CD8-positive, alpha-beta memory T cell (primary cell): ENCODE measurements around the gene ZNF292. TPM values are rescaled to one million over a fixed set of nuclear protein-coding genes. Genes with fewer than 3 reads are reported as not detected.
"Not testable (repeated sequence)": the region's sequence is repeated elsewhere in the genome, so short reads cannot be mapped to it uniquely, and the experiment has no call there.

Experiments used
- CTCF ChIA-PET: fragments of 350-600 bp; sonication (Branson Sonifier 250); formaldehyde crosslinking; loops from one replicate; lab custom pipeline; 2021; ENCODE audit warnings: antibody characterized with exemption; lab: Charles Lee
- POLR2A ChIA-PET: fragments of 350-600 bp; sonication (Branson Sonifier 250); formaldehyde crosslinking; loops from one replicate; lab custom pipeline; 2021; ENCODE audit warnings: antibody characterized with exemption; lab: Charles Lee
- DNase-seq, 5 donors: peaks; one replicate each; pipeline versions ENCODE4 v3.0.0 to v3.0.0-alpha.2; 2020 to 2022; ENCODE audit warnings: mixed read lengths in 1 of 5
- H3K27ac ChIP-seq: one replicate; pipeline ENCODE4 v1.7.0; 2013; ENCODE audit warnings: low read depth, mild to moderate bottlenecking, low read length, moderate library complexity
- H3K27me3 ChIP-seq: 2 replicates; pipeline ENCODE4 v1.7.0; 2013; ENCODE audit warnings: low read length, mild to moderate bottlenecking; ENCODE audit not compliant: insufficient read depth, poor library complexity, severe bottlenecking
- H3K36me3 ChIP-seq: 2 replicates; pipeline ENCODE4 v1.7.0; 2013; ENCODE audit warnings: mild to moderate bottlenecking, low read length, moderate library complexity; ENCODE audit not compliant: insufficient read depth
- H3K4me1 ChIP-seq: 2 replicates; pipeline ENCODE4 v1.7.0; 2013; ENCODE audit warnings: mild to moderate bottlenecking, low read length, moderate library complexity; ENCODE audit not compliant: insufficient read depth
- H3K4me3 ChIP-seq: 2 replicates; pipeline ENCODE4 v1.7.0; 2013; ENCODE audit warnings: mild to moderate bottlenecking, low read length
- H3K9me3 ChIP-seq: 2 replicates; pipeline ENCODE4 v1.7.0; 2013; ENCODE audit warnings: mild to moderate bottlenecking, low read length
- H3K27ac Mint-ChIP-seq, 8 donors: one replicate each; pipeline ENCODE4 v1.8.0; 2020 to 2021; ENCODE audit warnings: mixed read lengths in 8 of 8, mild to moderate bottlenecking in 6 of 8, inconsistent platforms in 3 of 8, moderate library complexity in 3 of 8
- H3K27me3 Mint-ChIP-seq, 2 donors: one replicate each; pipeline ENCODE4 v1.8.0; 2020 to 2021; ENCODE audit warnings: mixed read lengths in 2 of 2, mild to moderate bottlenecking in 1 of 2, moderate library complexity in 1 of 2
- H3K36me3 Mint-ChIP-seq, 3 donors: one replicate each; pipeline ENCODE4 v1.8.0; 2020 to 2021; ENCODE audit warnings: mixed read lengths in 3 of 3, inconsistent platforms in 1 of 3, mild to moderate bottlenecking in 1 of 3
- H3K4me1 Mint-ChIP-seq, 3 donors: one replicate each; pipeline ENCODE4 v1.8.0; 2020 to 2021; ENCODE audit warnings: mixed read lengths in 3 of 3, inconsistent platforms in 1 of 3, mild to moderate bottlenecking in 1 of 3
- H3K4me3 Mint-ChIP-seq, 7 donors: one replicate each; pipeline ENCODE4 v1.8.0; 2020 to 2021; ENCODE audit warnings: mixed read lengths in 7 of 7, mild to moderate bottlenecking in 6 of 7, moderate library complexity in 4 of 7, inconsistent platforms in 2 of 7
- H3K9me3 Mint-ChIP-seq, 5 donors: one replicate each; pipeline ENCODE4 v1.8.0; 2020 to 2022; ENCODE audit warnings: mixed read lengths in 5 of 5, mild to moderate bottlenecking in 3 of 5, moderate library complexity in 2 of 5, inconsistent platforms in 1 of 5
- polyA plus RNA-seq: library from polyadenylated mRNA; unstranded; fragments of 300-500 nt; fragmentation: Illumina TruSeq; gene quantifications from one replicate; pipeline ENCODE4 v1.2.3, GENCODE V29; 2021
- total RNA-seq, 2 experiments: library from RNA; stranded (reverse); gene quantifications; one replicate each; pipeline ENCODE4 v1.2.3, GENCODE V29; 2021

The ZNF292 gene
- total and polyA plus RNA-seq, 3 experiments from 2014 or later = 37.9 to 50.7 (median 49.3) TPM

GRCh38 chr6:87124074-87124473, 31.3 kb upstream of the ZNF292 start:
- CTCF ChIA-PET = interaction anchor here (1.0 kb wide), 1 partner anchor 14 kb away, joined by 3 read pairs; no protein-coding TSS in a partner anchor
- Mint-ChIP-seq H3K36me3 (peaks cover 0 to 2% (median 0%) of the 10 kb centered on the region in 3 donors), H3K9me3 (peaks cover 0 to 3% (median 0%) of the 10 kb centered on the region in 5 donors), H3K27me3 (peaks cover 10 to 42% of the 10 kb centered on the region in 2 donors), H3K27ac (no peak overlapping the region), H3K4me3 (no peak overlapping the region), H3K4me1 (no peaks in the 10 kb centered on the region)
- Histone ChIP-seq H3K27me3 (no peaks in the 10 kb centered on the region), H3K27ac (no peak overlapping the region), H3K36me3 (no peaks in the 10 kb centered on the region), H3K4me1 (no peaks in the 10 kb centered on the region), H3K4me3 (no peak overlapping the region), H3K9me3 (no peaks in the 10 kb centered on the region)
- POLR2A ChIA-PET = no interaction called here
- DNase-seq = no peak

GRCh38 chr6:87126501-87126900, 28.9 kb upstream of the ZNF292 start:
- H3K4me3 Mint-ChIP-seq = no peak overlapping the region
- H3K4me1 Mint-ChIP-seq = no peaks in the 10 kb centered on the region
- peak overlapping the region in 1 of 8 donors; percentile 44 for H3K27ac Mint-ChIP-seq
- peaks cover 8 to 33% of the 10 kb centered on the region in 2 donors for H3K27me3 Mint-ChIP-seq
- no peaks in the 10 kb centered on the region for H3K36me3 ChIP-seq
- no peak overlapping the region for H3K4me3 ChIP-seq
- H3K9me3 ChIP-seq = no peaks in the 10 kb centered on the region
- POLR2A ChIA-PET = no interaction called here
- no peaks in the 10 kb centered on the region for H3K4me1 ChIP-seq
- CTCF ChIA-PET = interaction anchor here (0.7 kb wide), 1 partner anchor 12 kb away, joined by 3 read pairs; no protein-coding TSS in a partner anchor
- H3K27me3 ChIP-seq = no peaks in the 10 kb centered on the region
- peaks cover 0 to 2% (median 0%) of the 10 kb centered on the region in 3 donors for H3K36me3 Mint-ChIP-seq
- H3K9me3 Mint-ChIP-seq = peaks cover 0 to 3% (median 0%) of the 10 kb centered on the region in 5 donors
- no peak for DNase-seq
- no peak overlapping the region for H3K27ac ChIP-seq

GRCh38 chr6:87127737-87128136, 27.6 kb upstream of the ZNF292 start:
- Histone ChIP-seq H3K4me3 (no peak overlapping the region), H3K27ac (no peak overlapping the region), H3K4me1 (no peaks in the 10 kb centered on the region), H3K9me3 (no peaks in the 10 kb centered on the region), H3K36me3 (no peaks in the 10 kb centered on the region), H3K27me3 (no peaks in the 10 kb centered on the region)
- Mint-ChIP-seq H3K4me1 (no peaks in the 10 kb centered on the region), H3K27me3 (peaks cover 1 to 24% of the 10 kb centered on the region in 2 donors), H3K4me3 (no peak overlapping the region), H3K36me3 (no peaks in the 10 kb centered on the region), H3K9me3 (no peaks in the 10 kb centered on the region), H3K27ac (no peak overlapping the region)
- DNase-seq = no peak
- ChIA-PET POLR2A (no interaction called here), CTCF (no interaction called here)

GRCh38 chr6:87136963-87137362, 18.4 kb upstream of the ZNF292 start:
- CTCF ChIA-PET = interaction anchor here (0.6 to 1.2 kb wide), 2 partner anchors 100 to 358 kb away, joined by 3 read pairs; no protein-coding TSS in a partner anchor
- Mint-ChIP-seq H3K27me3 (peaks cover 7 to 8% of the 10 kb centered on the region in 2 donors), H3K4me1 (peaks cover 2 to 5% (median 4%) of the 10 kb centered on the region in 3 donors), H3K36me3 (no peaks in the 10 kb centered on the region), H3K27ac (no peak overlapping the region), H3K4me3 (no peak overlapping the region), H3K9me3 (peaks cover 0 to 1% (median 0%) of the 10 kb centered on the region in 5 donors)
- Histone ChIP-seq H3K36me3 (no peaks in the 10 kb centered on the region), H3K4me1 (no peaks in the 10 kb centered on the region), H3K27ac (no peak overlapping the region), H3K27me3 (no peaks in the 10 kb centered on the region), H3K9me3 (no peaks in the 10 kb centered on the region), H3K4me3 (no peak overlapping the region)
- no peak for DNase-seq
- POLR2A ChIA-PET = no interaction called here

GRCh38 chr6:87139236-87139635, 16.1 kb upstream of the ZNF292 start:
- no peak overlapping the region for H3K27ac ChIP-seq
- no peak overlapping the region for H3K27ac Mint-ChIP-seq
- peak in 4 of 5 donors; percentile 13 to 62 (median 58) for DNase-seq
- H3K4me3 ChIP-seq = no peak overlapping the region
- H3K27me3 Mint-ChIP-seq = peaks cover 4 to 12% of the 10 kb centered on the region in 2 donors
- ChIA-PET POLR2A (no interaction called here), CTCF (interaction anchor here (0.6 to 2.3 kb wide), 19 partner anchors 8 to 552 kb away, joined by 3 to 15 read pairs (median 3); partner anchors contain the start of gene ZNF292)
- H3K9me3 Mint-ChIP-seq = peaks cover 0 to 1% (median 0%) of the 10 kb centered on the region in 5 donors
- no peaks in the 10 kb centered on the region for H3K36me3 Mint-ChIP-seq
- no peaks in the 10 kb centered on the region for H3K4me1 ChIP-seq
- no peaks in the 10 kb centered on the region for H3K9me3 ChIP-seq
- no peaks in the 10 kb centered on the region for H3K27me3 ChIP-seq
- no peaks in the 10 kb centered on the region for H3K36me3 ChIP-seq
- H3K4me3 Mint-ChIP-seq = no peak overlapping the region
- H3K4me1 Mint-ChIP-seq = peaks cover 2 to 5% (median 4%) of the 10 kb centered on the region in 3 donors

- peaks cover 4 to 12% of the 10 kb centered on the region in 2 donors for H3K27me3 Mint-ChIP-seq
- H3K27ac ChIP-seq, H3K4me3 ChIP-seq, H3K9me3 ChIP-seq, POLR2A ChIA-PET, H3K9me3 Mint-ChIP-seq, H3K36me3 ChIP-seq, H3K4me1 Mint-ChIP-seq, H3K4me3 Mint-ChIP-seq, H3K36me3 Mint-ChIP-seq, H3K4me1 ChIP-seq, DNase-seq, H3K27me3 ChIP-seq, H3K27ac Mint-ChIP-seq: not testable (repeated sequence)
- CTCF ChIA-PET = interaction anchor here (0.8 to 2.3 kb wide), 12 partner anchors 8 to 1730 kb away, joined by 3 to 15 read pairs (median 4); partner anchors contain the start of gene ZNF292
These were observed 15.4 kb upstream of the ZNF292 start for GRCh38 chr6:87139927-87140326.

- H3K27me3 ChIP-seq = no peaks in the 10 kb centered on the region
- Mint-ChIP-seq H3K9me3 (no peaks in the 10 kb centered on the region), H3K4me3 (peak overlapping the region; percentile 7 to 80 (median 63)), H3K27ac (peak overlapping the region in 3 of 8 donors; percentile 4 to 51 (median 38)), H3K4me1 (peaks cover 4 to 13% (median 9%) of the 10 kb centered on the region in 3 donors), H3K27me3 (peaks cover 0 to 6% of the 10 kb centered on the region in 2 donors), H3K36me3 (no peaks in the 10 kb centered on the region)
- no peaks in the 10 kb centered on the region for H3K36me3 ChIP-seq
- no peak overlapping the region for H3K27ac ChIP-seq
- no peak for DNase-seq
- H3K4me3 ChIP-seq = no peak overlapping the region
- CTCF ChIA-PET = no interaction called here
- peaks cover 2% of the 10 kb centered on the region for H3K4me1 ChIP-seq
- no peaks in the 10 kb centered on the region for H3K9me3 ChIP-seq
- POLR2A ChIA-PET = no interaction called here
These were observed 9.0 kb upstream of the ZNF292 start for GRCh38 chr6:87146363-87146762.

GRCh38 chr6:87150406-87150805, 5.0 kb upstream of the ZNF292 start:
- CTCF ChIA-PET = no interaction called here
- H3K4me1 ChIP-seq = peaks cover 27% of the 10 kb centered on the region
- peaks cover 33 to 41% (median 41%) of the 10 kb centered on the region in 3 donors for H3K4me1 Mint-ChIP-seq
- H3K36me3 ChIP-seq = no peaks in the 10 kb centered on the region
- no peak overlapping the region for H3K27ac ChIP-seq
- peaks cover 0 to 1% of the 10 kb centered on the region in 2 donors for H3K27me3 Mint-ChIP-seq
- no peak overlapping the region for H3K4me3 ChIP-seq
- peak overlapping the region in 1 of 8 donors; percentile 43 for H3K27ac Mint-ChIP-seq
- peaks cover 0 to 6% (median 0%) of the 10 kb centered on the region in 3 donors for H3K36me3 Mint-ChIP-seq
- no peaks in the 10 kb centered on the region for H3K27me3 ChIP-seq
- no peak for DNase-seq
- no peaks in the 10 kb centered on the region for H3K9me3 ChIP-seq
- no peaks in the 10 kb centered on the region for H3K9me3 Mint-ChIP-seq
- POLR2A ChIA-PET = interaction anchor here (0.7 kb wide), 1 partner anchor 13 kb away, joined by 3 read pairs; no protein-coding TSS in a partner anchor
- peak overlapping the region in 2 of 7 donors; percentile 40 to 42 for H3K4me3 Mint-ChIP-seq
